OCI-LY1 (cell line): ENCODE data around the gene C10orf67.

Experiments
- H2AFZ ChIP-seq: fragments of 200-600 bp; sonication (generic), shearing (Covaris generic); 2 replicates; pipeline ENCODE4 v1.6.0; 2014; ENCODE audit warnings: antibody characterized with exemption, mild to moderate bottlenecking, low read length
- H3F3A ChIP-seq: fragments of 200-600 bp; sonication (generic), shearing (Covaris generic); 2 replicates; pipeline ENCODE4 v1.6.0; 2014; ENCODE audit warnings: mild to moderate bottlenecking, antibody characterized with exemption, low read length, moderate library complexity; ENCODE audit not compliant: insufficient read depth
- H3K27ac ChIP-seq: fragments of 200-600 bp; sonication (generic); 2 replicates; pipeline ENCODE4 v1.5.1; 2014; ENCODE audit warnings: low read length, mixed run types, mild to moderate bottlenecking, low read depth; ENCODE audit not compliant: poor library complexity, severe bottlenecking
- H3K27me3 ChIP-seq: fragments of 200-600 bp; sonication (generic); 2 replicates; pipeline ENCODE4 v1.6.0; 2014; ENCODE audit warnings: antibody characterized with exemption, mild to moderate bottlenecking, low read length, moderate library complexity; ENCODE audit not compliant: insufficient read depth
- H3K36me3 ChIP-seq: fragments of 200-600 bp; sonication (generic); 2 replicates; pipeline ENCODE4 v1.6.1; 2014; ENCODE audit warnings: mild to moderate bottlenecking, antibody characterized with exemption, low read length, moderate library complexity, mixed read lengths; ENCODE audit not compliant: insufficient read depth
- H3K4me1 ChIP-seq: fragments of 200-600 bp; sonication (generic); 2 replicates; pipeline ENCODE4 v1.5.1; 2014; ENCODE audit warnings: mild to moderate bottlenecking, low read length, moderate library complexity; ENCODE audit not compliant: insufficient read depth, severe bottlenecking
- H3K4me2 ChIP-seq: fragments of 200-600 bp; sonication (generic), shearing (Covaris generic); 2 replicates; pipeline ENCODE4 v1.6.1; 2014; ENCODE audit warnings: low read length
- H3K4me3 ChIP-seq: fragments of 200-600 bp; sonication (generic); 2 replicates; pipeline ENCODE4 v1.5.1; 2014; ENCODE audit warnings: low read length, low read depth, mild to moderate bottlenecking, mixed read lengths; ENCODE audit not compliant: poor library complexity, severe bottlenecking
- H3K79me2 ChIP-seq: fragments of 200-600 bp; shearing (Covaris generic); 2 replicates; pipeline ENCODE4 v1.6.1; 2016; ENCODE audit warnings: mixed run types, low read length, mixed read lengths; ENCODE audit not compliant: insufficient read depth
- H3K9ac ChIP-seq: fragments of 200-600 bp; sonication (generic), shearing (Covaris generic); 2 replicates; pipeline ENCODE4 v1.6.1; 2014; ENCODE audit warnings: mild to moderate bottlenecking, low read length, mixed read lengths
- H3K9me2 ChIP-seq: fragments of 200-600 bp; sonication (generic), shearing (Covaris generic); 2 replicates; pipeline ENCODE4 v1.6.1; 2014; ENCODE audit warnings: low read depth, mild to moderate bottlenecking, low read length, mixed read lengths
- H3K9me3 ChIP-seq: fragments of 200-600 bp; shearing (Covaris generic); 2 replicates; pipeline ENCODE4 v1.6.1; 2014; ENCODE audit warnings: low read length, mixed read lengths
- H4K20me1 ChIP-seq: fragments of 200-600 bp; sonication (generic), shearing (Covaris generic); 2 replicates; pipeline ENCODE4 v1.6.0; 2016; ENCODE audit warnings: mild to moderate bottlenecking, low read length; ENCODE audit not compliant: insufficient read depth
- CTCF ChIP-seq: fragments of 200-600 bp; sonication (generic), shearing (Covaris generic); IDR thresholded peaks from 2 replicates; pipeline ENCODE4 v1.5.1; 2017; ENCODE audit warnings: mild to moderate bottlenecking, antibody characterized with exemption, low read length, moderate library complexity, mixed read lengths
- EZH2 ChIP-seq: fragments of 200-600 bp; sonication (generic), shearing (Covaris generic); IDR thresholded peaks from 2 replicates; pipeline ENCODE4 v1.8.0; 2017; ENCODE audit warnings: borderline replicate concordance, mixed run types, mild to moderate bottlenecking, antibody characterized with exemption, low read length, moderate library complexity, mixed read lengths

The C10orf67 gene

DNA sequence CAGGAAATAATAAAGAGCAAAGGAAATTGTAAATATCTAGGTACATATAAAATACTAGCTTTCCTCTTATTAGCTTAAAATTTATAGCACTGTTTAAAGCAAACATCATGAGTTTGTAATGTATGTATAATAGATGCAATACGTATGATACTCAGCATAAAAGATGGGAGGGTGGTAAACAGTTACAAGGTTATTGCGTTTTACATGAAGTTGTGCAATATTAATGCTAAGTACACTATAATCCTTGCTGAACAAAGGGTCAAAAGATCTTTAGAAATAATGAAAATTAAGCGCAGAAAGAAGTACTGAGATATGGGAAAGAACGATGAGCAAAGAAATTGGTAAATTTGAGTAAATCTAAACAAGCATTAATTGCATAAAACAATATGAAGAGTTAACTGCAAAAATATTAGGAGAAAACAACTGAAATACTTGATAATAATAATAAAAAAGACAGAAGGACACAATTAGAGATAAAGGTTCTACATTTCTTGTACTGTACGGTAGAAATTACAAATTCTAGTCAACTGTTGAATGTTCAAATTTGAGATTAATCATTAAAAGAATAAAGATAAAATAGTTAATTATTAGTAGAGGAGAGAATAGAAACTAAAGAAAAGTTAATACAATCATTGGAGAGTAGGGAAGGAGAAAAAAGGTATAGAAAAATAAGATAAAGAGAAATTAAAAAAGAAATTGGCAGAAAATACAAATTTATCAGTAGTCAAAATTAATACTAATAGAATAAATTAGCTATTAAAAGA lies 17.9 kb downstream of the C10orf67 start:
- Histone ChIP-seq H3K9me2 (no peaks in the 10 kb centered on the region), H2AFZ (no peak overlapping the region), H3K27ac (no peak overlapping the region), H3K79me2 (no peaks in the 10 kb centered on the region), H3K9me3 (no peaks in the 10 kb centered on the region), H4K20me1 (no peaks in the 10 kb centered on the region), H3K4me2 (no peak overlapping the region), H3K9ac (no peak overlapping the region), H3K4me1 (no peaks in the 10 kb centered on the region), H3K4me3 (no peak overlapping the region), H3K36me3 (no peaks in the 10 kb centered on the region), H3K27me3 (no peaks in the 10 kb centered on the region), H3F3A (no peaks in the 10 kb centered on the region)
- TF ChIP-seq CTCF (no peak), EZH2 (no peak)

- TF ChIP-seq CTCF (no peak), EZH2 (no peak)
- H2AFZ ChIP-seq: no peak overlapping the region
- H3K9me3 ChIP-seq: no peaks in the 10 kb centered on the region
- no peaks in the 10 kb centered on the region for H3K36me3 ChIP-seq
- no peaks in the 10 kb centered on the region for H3K4me1 ChIP-seq
- no peak overlapping the region for H3K4me3 ChIP-seq
- no peaks in the 10 kb centered on the region for H3F3A ChIP-seq
- H3K9ac ChIP-seq: no peak overlapping the region
- H3K79me2 ChIP-seq: no peaks in the 10 kb centered on the region
- H4K20me1 ChIP-seq: no peaks in the 10 kb centered on the region
- H3K27ac ChIP-seq: no peak overlapping the region
- H3K27me3 ChIP-seq: no peaks in the 10 kb centered on the region
- H3K4me2 ChIP-seq: no peak overlapping the region
- no peaks in the 10 kb centered on the region for H3K9me2 ChIP-seq
Observed at GRCh38 chr10:23325132-23325531, 19.5 kb downstream of the C10orf67 start.

GRCh38 chr10:23324351-23324750 lies 20.2 kb downstream of the C10orf67 start:
- H3K4me1 ChIP-seq: no peaks in the 10 kb centered on the region
- TF ChIP-seq EZH2 (no peak), CTCF (no peak)
- no peaks in the 10 kb centered on the region for H3K79me2 ChIP-seq
- no peaks in the 10 kb centered on the region for H3K36me3 ChIP-seq
- no peaks in the 10 kb centered on the region for H3F3A ChIP-seq
- no peaks in the 10 kb centered on the region for H3K9me2 ChIP-seq
- H3K4me2 ChIP-seq: no peak overlapping the region
- no peaks in the 10 kb centered on the region for H3K27me3 ChIP-seq
- H4K20me1 ChIP-seq: no peaks in the 10 kb centered on the region
- H3K4me3 ChIP-seq: no peak overlapping the region
- H3K9me3 ChIP-seq: no peaks in the 10 kb centered on the region
- H2AFZ ChIP-seq: no peak overlapping the region
- no peak overlapping the region for H3K27ac ChIP-seq
- no peak overlapping the region for H3K9ac ChIP-seq
